GM12878 (cell line): ENCODE measurements around the gene NAA30. TPM values are rescaled to one million over a fixed set of nuclear protein-coding genes. Genes with fewer than 3 reads are reported as not detected.

ENCODE experiments used
- ATAC-seq: fragments of 200-7000 bp; cut with Tn5 transposase; 3 replicates; pipeline ENCODE4 v1.9.1; 2020; ENCODE audit warnings: mild to moderate bottlenecking, moderate library complexity
- BruUV-seq: library from RNA; stranded (reverse); fragments of 400-500 nt; replicated peaks from 2 replicates; lab custom pipeline; 2021; lab: Mats Ljungman, UMichigan
- CTCF ChIA-PET: fragments of 300-600 bp; sonication (Branson Sonifier 250); formaldehyde crosslinking; extraction: SDS; loops from one replicate; lab custom pipeline; 2021; ENCODE audit warnings: inconsistent platforms; lab: Yijun Ruan, JAX
- POLR2A ChIA-PET: fragments of 350-600 bp; formaldehyde crosslinking; extraction: SDS; loops from one replicate; lab custom pipeline; 2021; ENCODE audit warnings: inconsistent platforms; lab: Charles Lee
- RAD21 ChIA-PET: fragments of 300-600 bp; sonication (Branson Sonifier 250); formaldehyde crosslinking; loops from one replicate; lab custom pipeline; 2023; ENCODE audit warnings: antibody characterized with exemption; ENCODE audit not compliant: unreplicated experiment; lab: Charles Lee
- SMC1A ChIA-PET: fragments of 300-600 bp; sonication (Branson Sonifier 250); formaldehyde crosslinking; loops from one replicate; lab custom pipeline; 2023; ENCODE audit not compliant: unreplicated experiment, uncharacterized antibody; lab: Charles Lee
- DNase-seq: peaks from one replicate; pipeline ENCODE4 v3.0.0-alpha.2; 2011; ENCODE audit warnings: low read depth, low spot score
- FAIRE-seq: peaks from 3 replicates; lab custom pipeline; 2011; peaks lifted over from hg19 to GRCh38; lab: Jason Lieb, UNC
- H2AFZ ChIP-seq: 2 replicates; pipeline ENCODE4 v1.6.0; 2011; ENCODE audit warnings: low read depth, low read length, control low read depth; ENCODE audit not compliant: control insufficient read depth
- H3K27ac ChIP-seq: 2 replicates; pipeline ENCODE4 v1.5.1; 2011; ENCODE audit warnings: control low read depth; ENCODE audit not compliant: control insufficient read depth, insufficient read depth
- H3K27me3 ChIP-seq, 2 experiments: replicated peaks in 1 of 2; 2 replicates each; pipeline versions ENCODE4 v1.6.0 to v1.6.1; 2011; ENCODE audit warnings: low read length in 1 of 2; ENCODE audit not compliant: control insufficient read depth in 2 of 2, insufficient read depth in 2 of 2
- H3K36me3 ChIP-seq, 2 experiments: 2 replicates each; pipeline ENCODE4 v1.5.1; 2011; ENCODE audit warnings: low read length in 1 of 2; ENCODE audit not compliant: control insufficient read depth in 2 of 2, insufficient read depth in 2 of 2
- H3K4me1 ChIP-seq: 2 replicates; pipeline ENCODE4 v1.6.1; 2011; ENCODE audit warnings: mild to moderate bottlenecking, low read length, moderate library complexity, mixed read lengths; ENCODE audit not compliant: control insufficient read depth, insufficient read depth
- H3K4me2 ChIP-seq: 2 replicates; pipeline ENCODE4 v1.6.0; 2011; ENCODE audit warnings: control low read depth; ENCODE audit not compliant: control insufficient read depth, insufficient read depth
- H3K4me3 ChIP-seq: fragments of 200-600 bp; sonication (generic); 2 replicates; pipeline ENCODE4 v1.5.1; 2016
- H3K79me2 ChIP-seq: 2 replicates; pipeline ENCODE4 v1.6.0; 2011; ENCODE audit warnings: low read length; ENCODE audit not compliant: control insufficient read depth, insufficient read depth
- H3K9ac ChIP-seq: 2 replicates; pipeline ENCODE4 v1.8.0; 2011; ENCODE audit warnings: low read length, control low read depth, mixed read lengths; ENCODE audit not compliant: control insufficient read depth, insufficient read depth
- H3K9me3 ChIP-seq: replicated peaks from 3 replicates; pipeline ENCODE4 v1.5.1; 2011; ENCODE audit warnings: mild to moderate bottlenecking, low read length; ENCODE audit not compliant: control insufficient read depth, insufficient read depth
- H4K20me1 ChIP-seq: 2 replicates; pipeline ENCODE4 v1.6.0; 2011; ENCODE audit not compliant: control insufficient read depth, insufficient read depth
- E2F8 ChIP-seq: fragments of 450-650 bp; IDR thresholded peaks from 2 replicates; pipeline ENCODE4 v1.6.1; 2018; ENCODE audit warnings: mild to moderate bottlenecking, low read depth, moderate library complexity; ENCODE audit not compliant: partially characterized antibody
- IRF4 ChIP-seq: IDR thresholded peaks from 2 replicates; pipeline ENCODE4 v1.6.1; 2011; ENCODE audit warnings: low read depth, low read length
- PKNOX1 ChIP-seq: fragments of 450-650 bp; IDR thresholded peaks from 2 replicates; pipeline ENCODE4 v1.6.1; 2016; ENCODE audit warnings: mild to moderate bottlenecking
- POLR2A ChIP-seq: IDR thresholded peaks from 2 replicates; pipeline ENCODE4 v1.6.1; 2011; ENCODE audit warnings: low read depth, mild to moderate bottlenecking, low read length
- SMARCA5 ChIP-seq: fragments of 450-650 bp; IDR thresholded peaks from 2 replicates; pipeline ENCODE4 v1.6.1; 2017; ENCODE audit warnings: mild to moderate bottlenecking
- SREBF1 ChIP-seq: IDR thresholded peaks from 2 replicates; pipeline ENCODE4 v1.6.1; 2012; ENCODE audit warnings: mild to moderate bottlenecking, low read length
- SUPT20H ChIP-seq: IDR thresholded peaks from 2 replicates; pipeline ENCODE4 v1.6.1; 2011; ENCODE audit warnings: low read depth, mild to moderate bottlenecking, low read length, moderate library complexity, borderline replicate concordance; ENCODE audit not compliant: control insufficient read depth
- ZNF24 ChIP-seq: fragments of 450-650 bp; IDR thresholded peaks from 2 replicates; pipeline ENCODE4 v1.6.1; 2017; ENCODE audit warnings: antibody characterized with exemption, mild to moderate bottlenecking
- ZNF687 ChIP-seq: fragments of 450-650 bp; IDR thresholded peaks from 2 replicates; pipeline ENCODE4 v1.6.1; 2017; ENCODE audit warnings: mild to moderate bottlenecking, moderate library complexity
- WGBS: methylation state at CpG from one replicate; pipeline ENCODE4 v1.1.6; 2016; ENCODE audit warnings: low lambda C conversion rate; ENCODE audit not compliant: insufficient replicate concordance, insufficient coverage; ENCODE audit errors: missing lambda C conversion rate; 5-methylcytosine and 5-hydroxymethylcytosine counted together
- in situ Hi-C: fragments of 300-500 bp; cut with MboI; formaldehyde crosslinking; loops from 9 replicates; pipeline ENCODE4 v1.14.3; 2018; ENCODE audit warnings: mixed read lengths
- intact Hi-C: fragments of 100-400 bp; cut with micrococcal nuclease; formaldehyde crosslinking; loops from one replicate; pipeline ENCODE4 v1.14.2; 2022; ENCODE audit not compliant: unreplicated experiment
- polyA plus RNA-seq, 11 experiments: library from polyadenylated mRNA; depleted of rRNA in 4 of 11; unstranded in 6 of 11; stranded (reverse) in 5 of 11; fragments of >200 nt; fragmentation: Nextera tagmentation in 4 of 11; fragmentation: Illumina TruSeq in 1 of 11; extraction: Ambion mirVana in 4 of 11; extraction: Trizol in 1 of 11; gene quantifications; 1 replicate in 1 of 11; 2 replicates in 10 of 11; pipeline versions ENCODE4 v1.2.1 to v1.2.3, GENCODE V29; 2011 to 2016; ENCODE audit warnings: inconsistent platforms in 2 of 11, missing spikeins in 2 of 11, low read depth in 1 of 11
- total RNA-seq, 4 experiments: library from RNA; depleted of rRNA in 3 of 4; stranded (reverse); fragments of >200 nt in 3 of 4; fragmentation: Illumina TruSeq in 1 of 4; extraction: Trizol in 1 of 4; gene quantifications; 2 replicates each; pipeline versions ENCODE4 v1.2.1 to v1.2.3, GENCODE V29; 2013 to 2021

NAA30 gene
- total and polyA plus RNA-seq, 10 of the 15 experiments (the other 5 are each of a cell fraction or from before 2014, with no cell fraction given) = 4.5 to 15.6 (median 10.5) TPM

- ChIA-PET CTCF (no interaction called here), POLR2A (no interaction called here)
These were observed 43.6 kb upstream of the NAA30 start for GRCh38 chr14:57346741-57347140.

GRCh38 chr14:57352396-57353170 lies 37.8 kb upstream of the NAA30 start:
- H3K36me3 ChIP-seq = no peaks in the 10 kb centered on the region
- no peak overlapping the region for H3K9ac ChIP-seq
- no peak overlapping the region for H2AFZ ChIP-seq
- H3K4me2 ChIP-seq = no peak overlapping the region
- no peaks in the 10 kb centered on the region for H4K20me1 ChIP-seq
- H3K79me2 ChIP-seq = no peaks in the 10 kb centered on the region
- H3K27me3 ChIP-seq = no peaks in the 10 kb centered on the region
- H3K27ac ChIP-seq = no peak overlapping the region
- RAD21 ChIA-PET = no interaction called here
- H3K4me3 ChIP-seq = no peak overlapping the region
- POLR2A ChIA-PET = no interaction called here
- H3K9me3 ChIP-seq = no peaks in the 10 kb centered on the region
- DNase-seq (no peak), FAIRE-seq (no peak), ATAC-seq (no peak)
- CTCF ChIA-PET = interaction anchor here (1.5 kb wide), 1 partner anchor 11 kb away, joined by 3 read pairs; no protein-coding TSS in a partner anchor
- WGBS = 18% methylated on average over 9 of the region's 9 CpGs
- no TSS peak for BruUV-seq
- intact Hi-C loops = no loop called here
- no peaks in the 10 kb centered on the region for H3K4me1 ChIP-seq
- SMC1A ChIA-PET = no interaction called here
- in situ Hi-C loops = no loop called here
- no peak for TF ChIP-seq PKNOX1
- no peak for TF ChIP-seq POLR2A
- no peak for TF ChIP-seq IRF4
- no peak for TF ChIP-seq SREBF1
- no peak for TF ChIP-seq ZNF24
- no peak for TF ChIP-seq SUPT20H
- TF ChIP-seq ZNF687 = no peak
- no peak for TF ChIP-seq E2F8

More at GRCh38 chr14:57346741-57347140, 43.6 kb upstream of the NAA30 start:
- Histone ChIP-seq H3K36me3 (no peaks in the 10 kb centered on the region), H3K27ac (no peak overlapping the region), H3K27me3 (no peaks in the 10 kb centered on the region), H3K9me3 (no peaks in the 10 kb centered on the region), H2AFZ (no peak overlapping the region), H3K79me2 (no peaks in the 10 kb centered on the region), H3K4me3 (no peak overlapping the region), H3K9ac (no peak overlapping the region), H3K4me2 (no peak overlapping the region), H3K4me1 (no peaks in the 10 kb centered on the region), H4K20me1 (no peaks in the 10 kb centered on the region)
- in situ Hi-C loops = no loop called here
- ATAC-seq (no peak), FAIRE-seq (no peak), DNase-seq (no peak)
- intact Hi-C loops = no loop called here
- BruUV-seq = no TSS peak
- SMC1A ChIA-PET = no interaction called here
- RAD21 ChIA-PET = no interaction called here
- no peak for TF ChIP-seq SMARCA5
- WGBS = 0% methylated on average over 2 of the region's 2 CpGs
